HG03469 (cell line): Measurements from ENCODE around the gene RNF138.
"Not testable (repeated sequence)": the region's sequence is repeated elsewhere in the genome, so short reads cannot be mapped to it uniquely, and the experiment has no call there.

Experiments used
- ATAC-seq: cut with Tn5 transposase; IDR thresholded peaks from one replicate; pipeline ENCODE4 v1.9.1; 2021; ENCODE audit warnings: mild to moderate bottlenecking, moderate library complexity, moderate number of reproducible peaks; ENCODE audit not compliant: unreplicated experiment

RNF138 gene

GRCh38 chr18:32095192-32095899 lies 3.7 kb downstream of the RNF138 start:
- ATAC-seq = no peak

- no peak for ATAC-seq
Observed at GRCh38 chr18:32095900-32096229, 4.2 kb downstream of the RNF138 start.

- no peak for ATAC-seq
Observed at GRCh38 chr18:32096946-32097345, 5.3 kb downstream of the RNF138 start.

- ATAC-seq = no peak
Observed at GRCh38 chr18:32104516-32104915, 12.8 kb downstream of the RNF138 start.

GRCh38 chr18:32110005-32110404 lies 18.3 kb downstream of the RNF138 start:
- ATAC-seq = no peak

- ATAC-seq = no peak
Observed at GRCh38 chr18:32111706-32112105, 20.0 kb downstream of the RNF138 start.

GRCh38 chr18:32112826-32113225 lies 21.2 kb downstream of the RNF138 start:
- no peak for ATAC-seq

- ATAC-seq = no peak
Observed at GRCh38 chr18:32114293-32114942, 22.7 kb downstream of the RNF138 start.

GRCh38 chr18:32122039-32122438 lies 30.4 kb downstream of the RNF138 start:
- ATAC-seq = no peak

- ATAC-seq = no peak
Observed at GRCh38 chr18:32126538-32126937, 34.9 kb downstream of the RNF138 start.

GRCh38 chr18:32135625-32136024 lies 44.0 kb downstream of the RNF138 start:
- no peak for ATAC-seq

GRCh38 chr18:32138332-32138982 lies 46.8 kb downstream of the RNF138 start:
- no peak for ATAC-seq

GRCh38 chr18:32139835-32140283 lies 48.2 kb downstream of the RNF138 start:
- no peak for ATAC-seq

- no peak for ATAC-seq
Observed at GRCh38 chr18:32148185-32148870, 56.7 kb downstream of the RNF138 start.

GRCh38 chr18:32152705-32153448 lies 61.2 kb downstream of the RNF138 start:
- ATAC-seq = peak; percentile 93

GRCh38 chr18:32156855-32157254 lies 65.2 kb downstream of the RNF138 start:
- ATAC-seq = no peak

GRCh38 chr18:32157580-32157979 lies 65.9 kb downstream of the RNF138 start:
- ATAC-seq = no peak

- ATAC-seq = peak; percentile 84
Observed at GRCh38 chr18:32158108-32158624, 66.5 kb downstream of the RNF138 start.

- not testable (repeated sequence) for ATAC-seq
Observed at GRCh38 chr18:32158631-32159030, 67.0 kb downstream of the RNF138 start.

GRCh38 chr18:32160547-32160946 lies 68.9 kb downstream of the RNF138 start:
- ATAC-seq = no peak
